KMS-11 (cell line): ENCODE data around the gene COPS4.

ENCODE experiments used
- H2AFZ ChIP-seq: fragments of 200-600 bp; sonication (generic); 2 replicates; pipeline ENCODE4 v1.6.1; 2016; ENCODE audit warnings: antibody characterized with exemption, mixed run types, low read depth
- H3K27ac ChIP-seq: fragments of 200-600 bp; sonication (generic); 2 replicates; pipeline ENCODE4 v1.6.1; 2016; ENCODE audit warnings: mild to moderate bottlenecking, mixed run types
- H3K27me3 ChIP-seq: fragments of 200-600 bp; sonication (generic); 2 replicates; pipeline ENCODE4 v1.6.1; 2017; ENCODE audit warnings: mild to moderate bottlenecking, low read depth, mixed run types, moderate library complexity; ENCODE audit not compliant: insufficient read depth
- H3K36me3 ChIP-seq: fragments of 200-600 bp; sonication (generic); 2 replicates; pipeline ENCODE4 v1.6.1; 2017; ENCODE audit warnings: mild to moderate bottlenecking, mixed run types; ENCODE audit not compliant: insufficient read depth
- H3K4me1 ChIP-seq: fragments of 200-600 bp; sonication (generic); 2 replicates; pipeline ENCODE4 v1.6.1; 2016; ENCODE audit warnings: mild to moderate bottlenecking, low read depth, mixed run types; ENCODE audit not compliant: poor library complexity, severe bottlenecking
- H3K4me2 ChIP-seq: fragments of 200-600 bp; sonication (generic); 2 replicates; pipeline ENCODE4 v1.7.0; 2016; ENCODE audit warnings: mild to moderate bottlenecking, mixed run types
- H3K4me3 ChIP-seq: fragments of 200-600 bp; sonication (generic); IDR thresholded peaks from 2 replicates; pipeline ENCODE4 v1.6.1; 2017; ENCODE audit warnings: low read depth, low read length, mixed read lengths; ENCODE audit not compliant: insufficient read depth
- H3K79me2 ChIP-seq: fragments of 200-600 bp; sonication (generic); 2 replicates; pipeline ENCODE4 v1.6.1; 2016; ENCODE audit warnings: low read depth, mixed run types; ENCODE audit not compliant: insufficient read depth
- H3K9ac ChIP-seq: fragments of 200-600 bp; sonication (generic); 2 replicates; pipeline ENCODE4 v1.6.1; 2016; ENCODE audit warnings: mild to moderate bottlenecking, mixed run types
- H4K20me1 ChIP-seq: fragments of 200-600 bp; sonication (generic); 2 replicates; pipeline ENCODE4 v1.6.1; 2016; ENCODE audit warnings: mild to moderate bottlenecking, mixed run types; ENCODE audit not compliant: insufficient read depth
- TF ChIP-seq, protein P1 (sequence below): fragments of 200-600 bp; sonication (generic); conservative IDR thresholded peaks from 2 replicates; pipeline ENCODE4 v1.6.1; 2017; ENCODE audit warnings: low read depth, mild to moderate bottlenecking, antibody characterized with exemption, low read length, moderate library complexity, mixed read lengths

Gene COPS4

DNA sequence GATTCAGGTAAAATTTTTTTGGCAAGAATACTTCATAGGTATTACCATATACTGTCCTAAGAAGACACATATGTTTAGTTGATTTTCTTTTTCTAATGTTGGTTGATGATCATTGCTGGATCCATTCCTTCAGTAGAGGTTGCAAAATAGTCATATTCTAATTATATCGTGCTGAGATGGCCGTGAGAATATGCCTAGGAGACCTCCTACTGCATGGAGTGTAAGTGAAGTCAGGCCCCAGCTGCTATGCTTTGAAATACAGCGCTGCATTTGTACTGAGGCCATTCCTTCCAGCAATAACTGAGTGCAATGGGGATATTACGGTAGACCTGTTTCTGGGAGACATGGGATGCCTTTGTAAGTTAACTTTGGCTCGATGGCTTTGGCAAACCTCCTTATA is 86.3 kb downstream of the COPS4 start:
- H3K36me3 ChIP-seq = no peaks in the 10 kb centered on the region
- peaks cover 1% of the 10 kb centered on the region for H3K4me1 ChIP-seq
- H3K4me3 ChIP-seq = no peak overlapping the region
- H3K27ac ChIP-seq = no peak overlapping the region
- H3K4me2 ChIP-seq = no peak overlapping the region
- TF ChIP-seq, protein P1, sequence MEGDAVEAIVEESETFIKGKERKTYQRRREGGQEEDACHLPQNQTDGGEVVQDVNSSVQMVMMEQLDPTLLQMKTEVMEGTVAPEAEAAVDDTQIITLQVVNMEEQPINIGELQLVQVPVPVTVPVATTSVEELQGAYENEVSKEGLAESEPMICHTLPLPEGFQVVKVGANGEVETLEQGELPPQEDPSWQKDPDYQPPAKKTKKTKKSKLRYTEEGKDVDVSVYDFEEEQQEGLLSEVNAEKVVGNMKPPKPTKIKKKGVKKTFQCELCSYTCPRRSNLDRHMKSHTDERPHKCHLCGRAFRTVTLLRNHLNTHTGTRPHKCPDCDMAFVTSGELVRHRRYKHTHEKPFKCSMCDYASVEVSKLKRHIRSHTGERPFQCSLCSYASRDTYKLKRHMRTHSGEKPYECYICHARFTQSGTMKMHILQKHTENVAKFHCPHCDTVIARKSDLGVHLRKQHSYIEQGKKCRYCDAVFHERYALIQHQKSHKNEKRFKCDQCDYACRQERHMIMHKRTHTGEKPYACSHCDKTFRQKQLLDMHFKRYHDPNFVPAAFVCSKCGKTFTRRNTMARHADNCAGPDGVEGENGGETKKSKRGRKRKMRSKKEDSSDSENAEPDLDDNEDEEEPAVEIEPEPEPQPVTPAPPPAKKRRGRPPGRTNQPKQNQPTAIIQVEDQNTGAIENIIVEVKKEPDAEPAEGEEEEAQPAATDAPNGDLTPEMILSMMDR = no peak
- no peaks in the 10 kb centered on the region for H4K20me1 ChIP-seq
- no peak overlapping the region for H2AFZ ChIP-seq
- no peak overlapping the region for H3K9ac ChIP-seq
- H3K27me3 ChIP-seq = no peaks in the 10 kb centered on the region
- no peaks in the 10 kb centered on the region for H3K79me2 ChIP-seq

DNA sequence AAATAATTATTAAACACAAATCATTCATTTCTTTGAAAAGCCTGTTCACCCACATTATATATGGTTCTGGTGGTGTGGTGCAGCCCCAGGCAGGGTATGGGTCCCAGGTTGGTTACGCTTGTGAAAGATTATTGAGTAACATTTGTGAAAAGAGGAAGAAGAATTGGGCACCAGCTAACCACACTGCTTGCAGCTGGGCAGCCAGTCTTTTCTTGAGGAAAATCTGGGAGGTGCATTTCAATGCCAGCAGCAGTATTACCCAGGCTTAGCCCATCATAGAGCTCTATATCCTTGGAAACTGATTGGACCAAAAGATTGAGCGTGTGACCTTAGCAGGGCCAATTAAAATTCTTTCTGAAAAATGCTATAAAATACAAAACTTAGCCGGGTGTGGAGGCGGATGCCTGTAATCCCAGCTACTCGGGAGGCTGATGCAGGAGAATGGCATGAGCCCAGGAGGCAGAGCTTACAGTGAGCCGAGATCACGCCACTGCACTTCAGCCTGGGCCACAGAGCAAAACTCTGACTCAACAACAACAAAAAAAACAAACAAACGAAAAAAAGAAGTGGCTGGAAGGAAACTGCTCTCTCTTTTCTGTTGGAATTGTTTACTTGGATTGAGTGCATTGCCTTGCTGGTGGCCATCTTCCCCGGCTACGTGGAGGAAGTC is 89.3 kb downstream of the COPS4 start:
- no peak overlapping the region for H3K4me2 ChIP-seq
- H3K79me2 ChIP-seq = no peaks in the 10 kb centered on the region
- no peak overlapping the region for H3K27ac ChIP-seq
- TF ChIP-seq, protein P1 = no peak
- H2AFZ ChIP-seq = no peak overlapping the region
- no peaks in the 10 kb centered on the region for H4K20me1 ChIP-seq
- H3K4me3 ChIP-seq = no peak overlapping the region
- H3K36me3 ChIP-seq = no peaks in the 10 kb centered on the region
- H3K9ac ChIP-seq = no peak overlapping the region
- no peaks in the 10 kb centered on the region for H3K27me3 ChIP-seq
- peaks cover 6% of the 10 kb centered on the region for H3K4me1 ChIP-seq
